HG02678 (cell line): Measurements from ENCODE around the gene ITGAE.
A peak's percentile ranks its signal among the peaks of the same experiment; 100 is the strongest.

Experiments used
- ATAC-seq: cut with Tn5 transposase; IDR thresholded peaks from one replicate; pipeline ENCODE4 v1.9.1; 2021; ENCODE audit warnings: mild to moderate bottlenecking, moderate library complexity; ENCODE audit not compliant: unreplicated experiment

ITGAE gene

GRCh38 chr17:3762922-3763776, 37.8 kb downstream of the ITGAE start:
- ATAC-seq: peak; percentile 61

GRCh38 chr17:3761918-3762380, 39.0 kb downstream of the ITGAE start:
- no peak for ATAC-seq

GRCh38 chr17:3761036-3761917, 39.7 kb downstream of the ITGAE start:
- no peak for ATAC-seq

- no peak for ATAC-seq
Measured at GRCh38 chr17:3759597-3760216, 41.3 kb downstream of the ITGAE start.

GRCh38 chr17:3755335-3756030, 45.5 kb downstream of the ITGAE start:
- ATAC-seq: no peak

- no peak for ATAC-seq
Measured at GRCh38 chr17:3754458-3755334, 46.3 kb downstream of the ITGAE start.

GRCh38 chr17:3754066-3754457, 46.9 kb downstream of the ITGAE start:
- ATAC-seq: no peak

GRCh38 chr17:3753624-3754023, 47.4 kb downstream of the ITGAE start:
- ATAC-seq: no peak

- ATAC-seq: no peak
Measured at GRCh38 chr17:3751836-3752235, 49.2 kb downstream of the ITGAE start.

- ATAC-seq: peak; percentile 57
Measured at GRCh38 chr17:3750926-3751325, 50.1 kb downstream of the ITGAE start.

GRCh38 chr17:3750296-3750695, 50.7 kb downstream of the ITGAE start:
- no peak for ATAC-seq

GRCh38 chr17:3748576-3748975, 52.4 kb downstream of the ITGAE start:
- ATAC-seq: no peak

- no peak for ATAC-seq
Measured at GRCh38 chr17:3747805-3748204, 53.2 kb downstream of the ITGAE start.

- no peak for ATAC-seq
Measured at GRCh38 chr17:3745071-3745470, 55.9 kb downstream of the ITGAE start.

GRCh38 chr17:3744014-3744413, 57.0 kb downstream of the ITGAE start:
- no peak for ATAC-seq

GRCh38 chr17:3740611-3741073, 60.3 kb downstream of the ITGAE start:
- no peak for ATAC-seq

- no peak for ATAC-seq
Measured at GRCh38 chr17:3739422-3740124, 61.4 kb downstream of the ITGAE start.

GRCh38 chr17:3738562-3739295, 62.3 kb downstream of the ITGAE start:
- no peak for ATAC-seq
